H9 (cell line): ENCODE measurements around the gene STK10. TPM values are rescaled to one million over a fixed set of nuclear protein-coding genes. Genes with fewer than 3 reads are reported as not detected.
A peak's percentile ranks its signal among the peaks of the same experiment; 100 is the strongest.

Experiments used
- DNase-seq: peaks from one replicate; pipeline ENCODE4 v3.0.0-alpha.2; 2017
- H2AFZ ChIP-seq: one replicate; pipeline ENCODE4 v1.6.1; 2013; ENCODE audit warnings: mild to moderate bottlenecking, low read length, control low read depth, moderate library complexity
- H2AK5ac ChIP-seq: 2 replicates; pipeline ENCODE4 v1.6.1; 2013; ENCODE audit warnings: low read length, control low read depth, mixed read lengths; ENCODE audit not compliant: insufficient read length
- H2BK120ac ChIP-seq: one replicate; pipeline ENCODE4 v1.6.1; 2013; ENCODE audit warnings: low read depth, mild to moderate bottlenecking, low read length, control low read depth, inconsistent platforms; ENCODE audit not compliant: poor library complexity, severe bottlenecking
- H2BK12ac ChIP-seq: 2 replicates; pipeline ENCODE4 v1.6.1; 2013; ENCODE audit warnings: low read length, control low read depth, mixed read lengths, low read depth; ENCODE audit not compliant: insufficient read length
- H2BK15ac ChIP-seq: 2 replicates; pipeline ENCODE4 v1.6.1; 2013; ENCODE audit warnings: low read depth, low read length, control low read depth
- H2BK20ac ChIP-seq: one replicate; pipeline ENCODE4 v1.6.1; 2013; ENCODE audit warnings: low read depth, mild to moderate bottlenecking, low read length, control low read depth, inconsistent platforms; ENCODE audit not compliant: poor library complexity, severe bottlenecking
- H2BK5ac ChIP-seq: 2 replicates; pipeline ENCODE4 v1.6.1; 2013; ENCODE audit warnings: low read length, control low read depth, mixed read lengths; ENCODE audit not compliant: insufficient read length
- H3K14ac ChIP-seq: 2 replicates; pipeline ENCODE4 v1.6.1; 2013; ENCODE audit warnings: low read length, control low read depth; ENCODE audit not compliant: insufficient read depth
- H3K18ac ChIP-seq: 2 replicates; pipeline ENCODE4 v1.6.1; 2013; ENCODE audit warnings: low read depth, mild to moderate bottlenecking, mixed read lengths, low read length, control low read depth; ENCODE audit not compliant: insufficient read length
- H3K23ac ChIP-seq: 2 replicates; pipeline ENCODE4 v1.6.1; 2013; ENCODE audit warnings: low read length, control low read depth, mixed read lengths, low read depth; ENCODE audit not compliant: insufficient read length
- H3K23me2 ChIP-seq: 2 replicates; pipeline ENCODE4 v1.6.1; 2013; ENCODE audit warnings: low read depth, mild to moderate bottlenecking, mixed read lengths, low read length, control low read depth; ENCODE audit not compliant: insufficient read length, poor library complexity, severe bottlenecking
- H3K27ac ChIP-seq: 2 replicates; pipeline ENCODE4 v1.5.1; 2013; ENCODE audit warnings: low read length, control low read depth, mixed read lengths, low read depth; ENCODE audit not compliant: insufficient read length
- H3K27me3 ChIP-seq: 2 replicates; pipeline ENCODE4 v1.6.1; 2013; ENCODE audit warnings: low read length, control low read depth, inconsistent platforms; ENCODE audit not compliant: insufficient read depth
- H3K4ac ChIP-seq: 2 replicates; pipeline ENCODE4 v1.6.1; 2013; ENCODE audit warnings: low read depth, mild to moderate bottlenecking, control low read depth, inconsistent platforms, low read length, moderate library complexity
- H3K4me1 ChIP-seq: 2 replicates; pipeline ENCODE4 v1.6.1; 2013; ENCODE audit warnings: low read length, control low read depth, inconsistent platforms; ENCODE audit not compliant: insufficient read depth
- H3K4me2 ChIP-seq: 2 replicates; pipeline ENCODE4 v1.6.1; 2013; ENCODE audit warnings: low read length, control low read depth, mixed read lengths; ENCODE audit not compliant: insufficient read length, insufficient read depth
- H3K56ac ChIP-seq: 2 replicates; pipeline ENCODE4 v1.6.1; 2013; ENCODE audit warnings: low read depth, mild to moderate bottlenecking, mixed read lengths, low read length, control low read depth; ENCODE audit not compliant: insufficient read length
- H3K79me1 ChIP-seq: 2 replicates; pipeline ENCODE4 v1.6.1; 2013; ENCODE audit warnings: low read depth, mild to moderate bottlenecking, moderate library complexity, low read length, control low read depth, inconsistent platforms; ENCODE audit not compliant: insufficient read depth, poor library complexity, severe bottlenecking
- H3K79me2 ChIP-seq: 2 replicates; pipeline ENCODE4 v1.6.1; 2013; ENCODE audit warnings: low read length, control low read depth, inconsistent platforms; ENCODE audit not compliant: insufficient read depth
- H3K9ac ChIP-seq: 2 replicates; pipeline ENCODE4 v1.6.1; 2013; ENCODE audit warnings: low read length, control low read depth, mixed read lengths; ENCODE audit not compliant: insufficient read length; ENCODE audit errors: extremely low read depth
- H3K9me3 ChIP-seq: one replicate; pipeline ENCODE4 v1.6.1; 2013; ENCODE audit warnings: low read depth, low read length, inconsistent platforms; ENCODE audit not compliant: control insufficient read depth
- H3T11ph ChIP-seq: one replicate; pipeline ENCODE4 v1.6.1; 2013; ENCODE audit warnings: mild to moderate bottlenecking, low read length, control low read depth, inconsistent platforms
- H4K20me1 ChIP-seq: one replicate; pipeline ENCODE4 v1.6.1; 2013; ENCODE audit not compliant: control insufficient read depth, insufficient read length, insufficient read depth
- H4K5ac ChIP-seq: 2 replicates; pipeline ENCODE4 v1.6.1; 2013; ENCODE audit warnings: low read depth, mild to moderate bottlenecking, mixed read lengths, low read length, control low read depth; ENCODE audit not compliant: insufficient read length
- H4K8ac ChIP-seq: replicated peaks from 2 replicates; pipeline ENCODE4 v1.6.1; 2013; ENCODE audit warnings: low read length, control low read depth, mixed read lengths, low read depth; ENCODE audit not compliant: insufficient read length
- H4K91ac ChIP-seq: 2 replicates; pipeline ENCODE4 v1.6.1; 2013; ENCODE audit warnings: low read depth, mild to moderate bottlenecking, moderate library complexity, mixed read lengths, low read length, control low read depth; ENCODE audit not compliant: insufficient read length
- H3K27ac Mint-ChIP-seq, 3 experiments: 2 replicates in 2 of 3; 3 replicates in 1 of 3; pipeline ENCODE4 v1.8.0; 2020 to 2021; ENCODE audit warnings: mixed read lengths in 3 of 3, mild to moderate bottlenecking in 1 of 3, moderate library complexity in 1 of 3
- H3K27me3 Mint-ChIP-seq: 2 replicates; pipeline ENCODE4 v1.8.0; 2021; ENCODE audit warnings: low read depth, mild to moderate bottlenecking, moderate library complexity, mixed read lengths
- H3K36me3 Mint-ChIP-seq, 3 experiments: 2 replicates in 2 of 3; 3 replicates in 1 of 3; pipeline ENCODE4 v1.8.0; 2020 to 2021; ENCODE audit warnings: low read depth in 3 of 3, mixed read lengths in 3 of 3; ENCODE audit not compliant: insufficient read depth in 1 of 3
- H3K4me1 Mint-ChIP-seq, 2 experiments: 2 replicates each; pipeline ENCODE4 v1.8.0; 2020; ENCODE audit warnings: mixed read lengths in 2 of 2
- H3K4me3 Mint-ChIP-seq, 2 experiments: 2 replicates in 1 of 2; 3 replicates in 1 of 2; pipeline ENCODE4 v1.8.0; 2020 to 2021; ENCODE audit warnings: mild to moderate bottlenecking in 2 of 2, mixed read lengths in 2 of 2, moderate library complexity in 1 of 2
- H3K9me3 Mint-ChIP-seq, 2 experiments: 2 replicates in 1 of 2; 3 replicates in 1 of 2; pipeline ENCODE4 v1.8.0; 2020; ENCODE audit warnings: mild to moderate bottlenecking in 2 of 2, mixed read lengths in 2 of 2, moderate library complexity in 1 of 2
- WGBS: extraction: QIAGEN DNeasy Blood & Tissue Kit; methylation state at CpG from one replicate; pipeline ENCODE4 v1.1.7; 2013; ENCODE audit warnings: missing lambda C conversion rate, low lambda C conversion rate, mixed read lengths; ENCODE audit not compliant: insufficient read length; ENCODE audit errors: extremely low coverage; 5-methylcytosine and 5-hydroxymethylcytosine counted together
- total RNA-seq: library from RNA; stranded (reverse); gene quantifications from 2 replicates; pipeline ENCODE4 v1.2.1, GENCODE V29; 2021
- TF ChIP-seq, protein P1 (sequence below): fragments of 200-600 bp; sonication (generic); conservative IDR thresholded peaks from 3 replicates; pipeline ENCODE4 v1.8.0; 2021; ENCODE audit warnings: antibody characterized with exemption, mild to moderate bottlenecking

Gene STK10
- total RNA-seq, 1 experiment from 2014 or later, result 14.6 TPM

DNA sequence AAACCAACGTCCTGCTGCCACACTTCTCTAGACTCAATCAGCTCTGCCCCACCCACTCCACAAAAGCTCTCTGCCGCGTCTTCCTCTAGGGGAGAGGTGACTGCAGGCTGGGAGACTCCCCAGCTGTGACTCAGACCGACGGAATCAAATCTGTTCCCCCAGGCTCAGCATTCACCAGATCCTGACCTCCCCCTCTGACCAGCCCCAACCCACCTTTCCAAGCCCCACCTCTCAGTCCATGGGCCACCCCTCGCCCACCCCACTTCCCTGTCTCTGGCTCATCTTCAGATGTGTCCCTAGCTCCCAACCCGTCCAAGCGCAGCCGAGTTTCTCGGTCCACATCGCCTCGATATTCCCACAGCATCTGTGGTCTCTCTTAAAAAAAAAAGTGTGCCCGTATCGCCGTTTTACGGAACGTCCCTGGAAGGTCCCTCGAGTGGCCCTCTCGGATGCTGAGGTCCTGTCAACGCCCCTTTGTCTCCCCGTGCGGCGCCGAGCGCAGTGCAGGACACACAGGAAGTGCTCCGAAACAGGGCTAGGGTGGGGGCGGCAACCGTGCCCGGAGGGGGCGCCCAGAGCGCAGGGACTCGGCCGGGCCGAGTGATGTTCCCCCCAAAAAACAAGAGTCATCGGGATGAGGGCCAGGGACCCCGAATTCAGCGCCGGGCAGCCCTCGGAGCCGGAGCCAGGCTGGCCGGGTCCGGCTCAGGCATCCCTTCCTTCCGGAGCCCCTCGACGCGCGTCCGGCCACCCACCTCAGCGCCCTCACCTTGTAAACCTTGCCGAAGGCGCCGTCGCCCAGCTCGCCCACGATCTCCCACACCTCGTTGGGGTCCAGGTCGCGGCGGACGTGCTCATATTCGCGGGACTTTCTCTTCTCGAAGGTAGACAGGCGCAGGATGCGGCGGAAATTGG, 649 bp downstream of the STK10 start:
- no peak overlapping the region for H3K23ac ChIP-seq
- TF ChIP-seq, protein P1, sequence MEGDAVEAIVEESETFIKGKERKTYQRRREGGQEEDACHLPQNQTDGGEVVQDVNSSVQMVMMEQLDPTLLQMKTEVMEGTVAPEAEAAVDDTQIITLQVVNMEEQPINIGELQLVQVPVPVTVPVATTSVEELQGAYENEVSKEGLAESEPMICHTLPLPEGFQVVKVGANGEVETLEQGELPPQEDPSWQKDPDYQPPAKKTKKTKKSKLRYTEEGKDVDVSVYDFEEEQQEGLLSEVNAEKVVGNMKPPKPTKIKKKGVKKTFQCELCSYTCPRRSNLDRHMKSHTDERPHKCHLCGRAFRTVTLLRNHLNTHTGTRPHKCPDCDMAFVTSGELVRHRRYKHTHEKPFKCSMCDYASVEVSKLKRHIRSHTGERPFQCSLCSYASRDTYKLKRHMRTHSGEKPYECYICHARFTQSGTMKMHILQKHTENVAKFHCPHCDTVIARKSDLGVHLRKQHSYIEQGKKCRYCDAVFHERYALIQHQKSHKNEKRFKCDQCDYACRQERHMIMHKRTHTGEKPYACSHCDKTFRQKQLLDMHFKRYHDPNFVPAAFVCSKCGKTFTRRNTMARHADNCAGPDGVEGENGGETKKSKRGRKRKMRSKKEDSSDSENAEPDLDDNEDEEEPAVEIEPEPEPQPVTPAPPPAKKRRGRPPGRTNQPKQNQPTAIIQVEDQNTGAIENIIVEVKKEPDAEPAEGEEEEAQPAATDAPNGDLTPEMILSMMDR, result no peak; the same call in 2 of the 3 replicates
- no peak overlapping the region for H3K27ac ChIP-seq
- H3K23me2 ChIP-seq, result peaks cover 18% of the 10 kb centered on the region
- H3K79me1 ChIP-seq, result no peaks in the 10 kb centered on the region
- no peak overlapping the region for H4K91ac ChIP-seq
- H3K56ac ChIP-seq, result no peak overlapping the region
- H3K4me1 Mint-ChIP-seq, result peaks cover 25 to 28% of the 10 kb centered on the region in 2 experiments
- peak overlapping the region; percentile 19 for H2AFZ ChIP-seq
- peak overlapping the region; percentile 83 for H3K4me2 ChIP-seq
- H3K79me2 ChIP-seq, result peaks cover 2% of the 10 kb centered on the region; the same call in 1 of the 2 replicates
- H3K18ac ChIP-seq, result no peak overlapping the region
- no peak overlapping the region for H4K8ac ChIP-seq
- H3K9ac ChIP-seq, result peak overlapping the region; percentile 42
- no peak overlapping the region for H2BK12ac ChIP-seq
- no peak overlapping the region for H3K27ac Mint-ChIP-seq
- H2BK15ac ChIP-seq, result no peak overlapping the region
- no peak overlapping the region for H3K14ac ChIP-seq
- H2BK5ac ChIP-seq, result no peak overlapping the region
- H3K9me3 ChIP-seq, result no peaks in the 10 kb centered on the region
- H3K27me3 Mint-ChIP-seq, result peaks cover 15% of the 10 kb centered on the region
- no peak overlapping the region for H3T11ph ChIP-seq
- no peak overlapping the region for H3K4ac ChIP-seq
- H2BK20ac ChIP-seq, result no peak overlapping the region
- no peaks in the 10 kb centered on the region; the same call in 1 of the 2 replicates for H3K27me3 ChIP-seq
- H2AK5ac ChIP-seq, result no peak overlapping the region
- H3K4me3 Mint-ChIP-seq, result peak overlapping the region; percentile 89 to 92
- H4K20me1 ChIP-seq, result no peaks in the 10 kb centered on the region
- no CpG with 5 or more reads among the region's 66 CpGs for WGBS
- peaks cover 4% of the 10 kb centered on the region; the same call in 1 of the 2 replicates for H3K4me1 ChIP-seq
- peaks cover 0 to 3% (median 0%) of the 10 kb centered on the region in 3 experiments; a peak in 2 of 7 replicates for H3K36me3 Mint-ChIP-seq
- no peak overlapping the region for H4K5ac ChIP-seq
- peak; percentile 67 for DNase-seq
- no peak overlapping the region for H2BK120ac ChIP-seq
- no peaks in the 10 kb centered on the region for H3K9me3 Mint-ChIP-seq
